ENCODE results near the gene BLOC1S5.
"Not testable (repeated sequence)": the region's sequence is repeated elsewhere in the genome, so short reads cannot be mapped to it uniquely, and the experiment has no call there.

The BLOC1S5 gene

DNA sequence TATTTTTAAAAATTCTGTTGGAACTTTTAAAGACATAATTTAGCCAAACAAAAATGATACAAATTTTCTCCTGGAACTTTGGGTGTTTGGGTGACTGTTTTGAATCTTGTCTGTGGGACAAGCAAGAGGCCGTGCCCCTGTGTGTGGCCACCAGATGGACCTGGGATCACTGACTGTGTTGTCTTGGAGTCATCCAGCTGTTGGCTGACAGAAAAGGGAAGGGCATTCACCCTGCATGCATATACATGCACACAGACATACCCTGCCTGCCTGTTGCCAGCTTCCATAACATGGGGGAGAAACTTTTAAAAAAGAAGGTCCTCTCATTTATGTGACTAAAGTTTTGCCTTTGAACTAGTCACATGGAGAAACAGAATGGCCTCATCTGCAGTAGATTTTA is 72.7 kb downstream of the BLOC1S5 start:
- FAIRE-seq = no peak

DNA sequence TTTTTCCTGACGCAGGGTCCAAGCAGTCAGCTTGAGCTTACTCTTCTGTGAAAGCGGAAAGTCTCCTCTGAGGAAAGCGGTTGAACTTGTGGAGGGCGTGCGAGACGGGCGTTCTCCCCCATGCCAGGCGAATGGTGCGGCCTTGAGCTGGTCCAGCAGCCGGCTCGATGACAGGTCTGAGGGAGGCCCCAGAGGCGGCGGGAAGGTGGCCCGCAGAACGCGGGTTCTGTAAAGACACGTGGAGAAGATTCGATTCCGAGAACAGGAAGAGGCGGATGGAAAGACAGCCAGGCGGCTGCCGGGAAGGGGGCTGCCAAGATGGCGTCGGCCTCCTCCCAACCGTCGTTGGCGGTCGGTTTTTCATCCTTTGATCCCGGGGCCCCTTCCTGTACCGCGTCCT is 78.0 kb downstream of the BLOC1S5 start:
- FAIRE-seq = no peak

DNA sequence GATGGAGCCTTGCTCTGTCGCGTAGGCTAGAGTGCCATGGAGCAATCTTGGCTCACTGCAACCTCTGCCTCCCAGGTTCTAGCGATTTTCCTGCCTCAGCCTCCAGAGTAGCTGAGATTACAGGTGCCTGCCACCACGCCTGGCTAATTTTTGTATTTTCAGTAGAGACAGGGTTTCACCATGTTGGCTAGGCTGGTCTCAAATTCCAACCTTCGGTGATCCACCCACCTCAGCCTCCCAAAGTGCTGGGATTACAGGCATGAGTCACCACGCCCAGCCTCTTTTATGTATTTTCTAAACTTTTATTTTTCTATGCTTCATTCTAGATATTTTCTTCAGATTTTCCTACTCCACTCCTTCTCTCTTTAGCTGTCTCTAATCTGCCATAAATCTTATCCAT is 80.2 kb downstream of the BLOC1S5 start:
- not testable (repeated sequence) for FAIRE-seq

DNA sequence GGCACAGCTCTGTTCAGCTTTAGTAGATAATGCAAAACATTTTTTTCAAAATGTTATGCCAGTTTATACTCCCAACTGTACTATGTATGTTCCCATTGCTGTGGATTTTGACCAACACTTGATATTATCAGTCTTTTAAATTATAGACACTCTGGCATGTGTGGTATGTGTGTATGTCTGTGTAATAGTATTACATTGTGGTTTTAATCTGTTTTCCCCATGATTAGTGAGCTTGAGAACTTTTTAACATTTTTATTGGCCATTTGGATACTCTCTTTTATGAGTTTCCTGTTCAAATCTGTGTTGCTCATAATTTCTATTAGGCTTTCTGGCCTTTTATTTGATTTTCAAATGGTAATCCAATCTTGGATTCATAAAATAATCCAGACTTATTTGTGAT is 84.4 kb downstream of the BLOC1S5 start:
- FAIRE-seq = no peak

DNA sequence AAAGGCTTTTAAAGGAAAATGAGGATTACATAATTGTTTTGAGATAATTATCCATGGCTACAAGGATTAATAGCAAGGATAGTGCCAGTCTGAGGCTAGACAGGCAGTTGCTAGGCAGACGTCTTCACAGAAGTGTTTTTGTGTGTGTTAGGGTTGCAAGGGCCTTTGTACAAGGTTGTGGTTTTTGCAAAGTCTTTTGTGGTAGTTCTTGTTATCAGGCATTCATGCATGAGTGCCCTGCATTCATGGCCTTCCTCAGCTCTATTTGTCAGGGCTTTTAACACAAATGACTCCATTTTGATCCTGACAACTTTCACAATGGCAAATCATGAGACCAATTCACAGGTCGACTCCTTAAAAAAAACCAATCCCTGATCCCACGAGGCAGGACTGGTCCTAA is 85.5 kb downstream of the BLOC1S5 start:
- no peak for FAIRE-seq

DNA sequence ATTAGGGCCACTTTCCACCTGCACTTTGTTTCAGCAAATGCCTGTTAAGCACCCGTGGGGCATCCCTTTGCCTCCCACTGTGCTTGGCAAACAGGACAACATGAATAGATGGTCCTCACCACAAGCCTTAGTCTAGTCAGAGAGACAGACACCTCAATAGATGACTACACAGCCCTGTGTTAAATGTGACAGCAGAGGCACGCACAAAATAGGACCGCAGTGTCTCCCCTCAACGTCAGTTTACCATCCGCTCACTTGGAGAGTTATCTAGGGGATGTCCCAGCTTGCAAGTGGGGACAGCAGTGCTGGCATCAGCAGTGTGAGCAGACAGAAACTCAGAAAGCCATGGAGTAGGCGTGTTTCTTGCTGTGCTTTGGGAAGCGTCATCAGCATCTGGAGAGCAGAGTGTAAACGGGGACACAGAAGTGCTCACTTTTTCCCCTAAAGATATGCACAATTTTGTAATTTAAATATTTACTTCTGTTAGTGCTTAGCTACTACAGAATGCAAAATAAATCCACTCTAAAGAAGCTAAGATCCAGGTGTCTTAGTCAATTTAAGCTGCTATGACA is 87.6 kb downstream of the BLOC1S5 start:
- FAIRE-seq = no peak

DNA sequence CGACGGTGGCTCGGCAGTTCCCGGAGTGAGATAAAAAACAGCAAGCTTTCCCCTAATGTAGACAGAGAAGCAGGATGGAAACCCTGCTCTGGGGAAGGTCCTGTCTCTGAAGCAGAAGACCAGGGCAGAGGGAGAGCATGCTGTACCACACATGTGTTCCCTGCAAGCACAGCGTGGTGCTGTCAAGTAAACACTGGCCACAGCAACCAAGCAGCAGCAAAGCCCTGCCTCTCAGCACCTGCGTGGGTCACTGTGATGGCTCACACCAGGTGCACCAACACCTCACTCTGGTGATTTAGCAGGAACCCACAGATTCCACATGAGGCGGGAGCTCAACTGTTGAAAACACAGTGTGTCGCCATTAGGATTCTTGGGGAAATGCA is 88.4 kb downstream of the BLOC1S5 start:
- FAIRE-seq = no peak

DNA sequence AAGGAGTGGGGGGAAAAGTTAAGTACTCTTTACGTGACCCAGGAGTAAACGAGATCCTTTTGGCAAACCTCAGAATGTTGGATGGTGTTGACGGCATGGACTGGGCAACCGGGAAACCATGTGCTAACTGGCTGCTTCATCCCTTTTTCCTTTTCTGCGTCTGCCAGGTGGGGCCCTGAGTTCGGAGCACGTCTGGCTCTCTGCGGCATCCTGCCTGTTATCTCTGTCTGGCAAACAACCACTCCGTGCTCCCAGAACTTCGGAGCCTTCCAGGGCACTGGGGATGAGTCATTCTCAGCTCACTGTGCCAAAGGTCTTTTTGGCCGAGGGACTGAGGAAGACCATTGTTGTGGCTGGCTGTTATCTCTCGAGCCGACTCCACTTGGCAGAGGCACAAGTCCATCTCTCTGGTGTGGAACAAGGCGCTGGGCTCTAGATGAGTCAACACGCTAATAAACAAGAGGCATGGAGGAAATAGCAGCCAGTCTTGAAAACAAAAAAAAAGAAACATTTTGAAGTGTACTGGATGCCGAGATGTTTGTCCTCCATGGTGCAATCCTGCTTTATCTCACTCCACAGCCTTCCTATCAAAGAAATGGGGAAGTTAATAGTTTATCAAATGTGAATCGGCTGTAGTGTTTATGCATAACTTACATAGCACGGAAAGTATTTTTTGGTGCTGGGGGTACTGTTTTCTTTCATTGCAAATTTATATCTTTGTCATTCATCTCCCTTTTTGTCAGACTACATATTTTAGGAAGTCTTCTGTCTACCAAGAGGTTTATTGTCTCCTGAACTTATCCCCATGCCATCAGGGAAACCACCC is 89.0 kb downstream of the BLOC1S5 start:
- FAIRE-seq = no peak

DNA sequence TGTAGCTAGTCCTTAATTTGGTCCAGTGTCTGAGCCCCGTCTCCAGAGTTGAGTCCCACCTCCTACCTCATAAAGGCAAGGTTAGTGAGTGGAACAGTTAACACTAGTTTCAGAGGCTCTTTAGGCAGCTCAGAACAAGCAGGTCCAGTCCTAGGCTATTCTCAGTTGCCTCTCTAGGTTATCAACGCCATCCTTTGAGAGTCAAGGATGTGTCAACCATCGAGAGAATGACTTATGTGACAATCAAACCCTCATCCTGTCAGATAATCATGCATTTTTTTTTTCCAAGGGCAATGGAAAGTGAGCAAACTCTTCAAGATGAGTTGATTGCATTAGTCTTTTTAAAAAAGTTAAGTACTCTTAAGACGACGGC is 89.6 kb downstream of the BLOC1S5 start:
- no peak for FAIRE-seq

DNA sequence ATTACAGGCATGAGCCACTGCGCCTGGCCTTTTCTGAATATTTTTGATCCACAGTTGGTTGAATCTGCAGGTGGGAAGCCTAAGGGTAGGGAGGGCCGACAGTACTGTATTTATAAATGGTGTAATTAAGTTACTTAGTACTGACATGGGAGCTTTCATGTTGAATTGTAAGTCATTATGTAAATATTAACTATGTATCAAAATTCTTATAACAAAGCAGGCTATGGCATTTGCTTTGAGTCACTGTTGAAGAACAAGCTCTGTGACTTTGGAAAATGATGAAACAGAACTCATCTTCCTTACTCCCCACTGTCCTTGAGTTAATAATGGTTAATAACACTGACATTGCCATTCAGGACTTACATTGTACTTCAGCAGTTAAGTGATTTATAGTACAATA is 90.6 kb downstream of the BLOC1S5 start:
- FAIRE-seq = no peak

DNA sequence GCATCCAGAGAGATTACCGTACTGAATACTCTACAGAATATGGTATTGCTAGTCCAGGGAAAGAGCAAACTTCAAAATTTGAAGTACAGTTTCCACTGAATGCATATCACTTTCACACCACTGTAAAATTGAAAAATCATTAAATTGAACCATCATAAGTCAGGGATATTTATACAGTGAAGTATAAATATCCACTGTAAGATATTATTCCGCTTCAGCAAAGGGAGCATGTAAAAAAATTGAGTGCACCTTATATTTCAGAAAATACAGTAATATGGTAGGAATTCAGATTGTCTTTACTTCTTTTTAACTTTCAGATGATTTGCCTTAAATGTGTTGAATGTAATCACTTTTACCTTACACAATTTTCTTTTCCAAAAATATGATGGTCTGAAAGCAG is 92.7 kb downstream of the BLOC1S5 start:
- no peak for FAIRE-seq

DNA sequence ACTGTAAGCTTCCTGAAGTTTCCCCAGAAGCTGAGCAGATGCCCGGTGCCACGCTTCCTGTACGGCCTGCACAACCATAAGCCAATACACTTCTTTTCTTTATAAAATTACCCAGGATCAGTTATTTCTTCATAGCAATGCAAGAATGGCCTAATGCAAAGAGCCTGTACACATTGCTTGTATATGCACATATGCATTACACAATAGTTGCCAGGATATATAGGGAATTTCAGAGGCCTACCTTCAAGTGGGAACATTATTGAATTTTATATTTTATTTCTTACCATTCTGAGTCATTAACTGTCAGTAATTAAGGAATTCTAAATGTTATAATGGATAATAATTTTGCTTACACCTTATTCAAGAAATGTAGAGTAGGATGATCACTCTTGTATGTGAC is 93.6 kb downstream of the BLOC1S5 start:
- no peak for FAIRE-seq

All from G401.6 (cell line).